Esophagus muscularis mucosa (tissue), 4 donors: ENCODE measurements around the gene TOMT. TPM values are rescaled to one million over a fixed set of nuclear protein-coding genes. Genes with fewer than 3 reads are reported as not detected.

Source experiments
- DNase-seq: peaks from one replicate; pipeline ENCODE4 v3.0.0-alpha.2; 2017; ENCODE audit errors: extremely low spot score
- H3K27ac ChIP-seq, 4 donors: fragments of 200-600 bp; sonication (generic); replicated peaks in 1 of 4; 1 replicate in 3 of 4; 2 replicates in 1 of 4; pipeline ENCODE4 v1.5.1; 2016 to 2019; ENCODE audit warnings: mild to moderate bottlenecking in 1 of 4
- H3K27me3 ChIP-seq, 4 donors: fragments of 200-600 bp; sonication (generic); one replicate each; pipeline versions ENCODE4 v1.5.1 to v1.6.0; 2016 to 2019
- H3K36me3 ChIP-seq, 4 donors: fragments of 200-600 bp; sonication (generic); one replicate each; pipeline ENCODE4 v1.5.1; 2016 to 2019
- H3K4me1 ChIP-seq, 4 donors: fragments of 200-600 bp; sonication (generic); one replicate each; pipeline ENCODE4 v1.5.1; 2016 to 2019
- H3K4me3 ChIP-seq, 4 donors: fragments of 200-600 bp; sonication (generic); 1 replicate in 2 of 4; 2 replicates in 2 of 4; pipeline ENCODE4 v1.5.1; 2016 to 2019; ENCODE audit warnings: mild to moderate bottlenecking in 4 of 4, moderate library complexity in 1 of 4
- H3K9me3 ChIP-seq, 4 donors: fragments of 200-600 bp; sonication (generic); 1 replicate in 3 of 4; 2 replicates in 1 of 4; pipeline ENCODE4 v1.5.1; 2016 to 2019
- EP300 ChIP-seq: sonication (generic); formaldehyde crosslinking; IDR thresholded peaks from one replicate; pipeline ENCODE4 v1.6.1; 2017; ENCODE audit warnings: antibody characterized with exemption
- POLR2A ChIP-seq: fragments of 450-650 bp; IDR thresholded peaks from one replicate; pipeline ENCODE4 v1.6.1; 2017; ENCODE audit warnings: antibody characterized with exemption, moderate library complexity, mild to moderate bottlenecking, low read depth
- POLR2AphosphoS5 ChIP-seq, 2 donors: sonication (generic); formaldehyde crosslinking; IDR thresholded peaks; one replicate each; pipeline ENCODE4 v1.6.1; 2017; ENCODE audit warnings: antibody characterized with exemption in 2 of 2
- WGBS: methylation state at CpG from one replicate; pipeline ENCODE4 v1.1.5; 2018; 5-methylcytosine and 5-hydroxymethylcytosine counted together
- intact Hi-C: fragments of 100-400 bp; cut with DNase I; formaldehyde crosslinking; loops from one replicate; pipeline ENCODE4 v1.15.1; 2023
- total RNA-seq, 4 donors: library from RNA; depleted of rRNA; stranded (reverse); fragments of >200 nt; gene quantifications; one replicate each; pipeline versions ENCODE4 v1.1.0 to v1.2.1, GENCODE V29; 2016
- TF ChIP-seq, protein P1 (sequence below), 3 experiments: fragments of 200-600 bp in 2 of 3; fragments of 450-650 bp in 1 of 3; sonication (generic) in 2 of 3; IDR thresholded peaks; one replicate each; pipeline ENCODE4 v1.5.1; 2017 to 2019; ENCODE audit warnings: antibody characterized with exemption in 3 of 3, mild to moderate bottlenecking in 2 of 3, moderate library complexity in 1 of 3

The TOMT gene
- total RNA-seq, 4 donors from 2014 or later, result not detected

DNA sequence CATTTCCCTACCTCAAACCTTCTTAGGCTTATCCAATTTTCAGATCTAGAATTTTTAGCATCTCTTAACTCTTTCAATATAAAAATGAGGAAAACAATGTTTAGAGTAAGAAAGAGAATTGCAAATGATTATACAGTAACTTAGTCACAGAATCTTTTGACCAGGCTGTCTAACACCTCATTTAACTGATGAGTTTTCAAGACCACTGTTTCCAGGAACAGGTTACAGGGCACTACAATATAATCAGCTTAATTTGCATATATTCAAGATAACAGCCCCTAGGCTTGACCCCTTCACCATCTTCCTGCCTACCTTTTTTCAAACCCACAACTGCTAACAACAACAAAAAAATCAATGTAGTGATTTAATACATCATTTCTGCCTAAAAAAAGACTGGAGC is 38.0 kb upstream of the TOMT start:
- peaks cover 0 to 3% (median 0%) of the 10 kb centered on the region in 4 donors for H3K36me3 ChIP-seq
- peaks cover 46 to 66% (median 64%) of the 10 kb centered on the region in 4 donors for H3K4me1 ChIP-seq
- H3K9me3 ChIP-seq, result no peaks in the 10 kb centered on the region
- TF ChIP-seq POLR2AphosphoS5 (IDR thresholded peaks at IDR 0.05), result no peak
- no peak for TF ChIP-seq POLR2A
- TF ChIP-seq EP300, result no peak
- TF ChIP-seq, protein P1, sequence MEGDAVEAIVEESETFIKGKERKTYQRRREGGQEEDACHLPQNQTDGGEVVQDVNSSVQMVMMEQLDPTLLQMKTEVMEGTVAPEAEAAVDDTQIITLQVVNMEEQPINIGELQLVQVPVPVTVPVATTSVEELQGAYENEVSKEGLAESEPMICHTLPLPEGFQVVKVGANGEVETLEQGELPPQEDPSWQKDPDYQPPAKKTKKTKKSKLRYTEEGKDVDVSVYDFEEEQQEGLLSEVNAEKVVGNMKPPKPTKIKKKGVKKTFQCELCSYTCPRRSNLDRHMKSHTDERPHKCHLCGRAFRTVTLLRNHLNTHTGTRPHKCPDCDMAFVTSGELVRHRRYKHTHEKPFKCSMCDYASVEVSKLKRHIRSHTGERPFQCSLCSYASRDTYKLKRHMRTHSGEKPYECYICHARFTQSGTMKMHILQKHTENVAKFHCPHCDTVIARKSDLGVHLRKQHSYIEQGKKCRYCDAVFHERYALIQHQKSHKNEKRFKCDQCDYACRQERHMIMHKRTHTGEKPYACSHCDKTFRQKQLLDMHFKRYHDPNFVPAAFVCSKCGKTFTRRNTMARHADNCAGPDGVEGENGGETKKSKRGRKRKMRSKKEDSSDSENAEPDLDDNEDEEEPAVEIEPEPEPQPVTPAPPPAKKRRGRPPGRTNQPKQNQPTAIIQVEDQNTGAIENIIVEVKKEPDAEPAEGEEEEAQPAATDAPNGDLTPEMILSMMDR (IDR thresholded peaks at IDR 0.05), result no peak
- H3K27ac ChIP-seq, result peak overlapping the region; percentile 70 to 85 (median 81)
- intact Hi-C loops, result no loop called here
- H3K4me3 ChIP-seq, result no peak overlapping the region
- DNase-seq, result no peak
- no peaks in the 10 kb centered on the region for H3K27me3 ChIP-seq

DNA sequence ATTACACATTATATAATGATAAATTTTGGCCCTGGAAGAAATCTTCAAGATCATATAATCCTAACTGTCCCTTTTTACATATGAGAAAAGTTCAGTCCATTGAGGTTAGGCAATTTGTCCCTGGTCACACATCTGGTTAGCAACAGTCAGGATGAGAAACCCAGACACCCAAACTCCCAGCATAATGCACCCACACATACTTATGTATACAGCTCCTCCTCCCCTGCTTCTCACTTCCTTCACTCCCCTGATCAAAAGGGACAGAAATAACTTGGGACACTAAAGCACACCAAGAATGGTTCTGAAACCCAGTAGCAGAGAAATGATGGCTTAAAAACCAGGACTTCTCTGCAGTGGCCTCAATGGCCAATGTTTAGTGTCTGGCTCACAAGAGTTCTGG is 36.5 kb upstream of the TOMT start:
- DNase-seq, result no peak
- no peak for TF ChIP-seq POLR2A
- TF ChIP-seq EP300, result no peak
- Histone ChIP-seq H3K9me3 (no peaks in the 10 kb centered on the region), H3K36me3 (no peaks in the 10 kb centered on the region), H3K4me1 (peaks cover 46 to 66% (median 64%) of the 10 kb centered on the region in 4 donors), H3K27me3 (no peaks in the 10 kb centered on the region), H3K27ac (peak overlapping the region; percentile 70 to 85 (median 81)), H3K4me3 (peak overlapping the region in 2 of 4 donors; percentile 6 to 30)
- intact Hi-C loops, result no loop called here

DNA sequence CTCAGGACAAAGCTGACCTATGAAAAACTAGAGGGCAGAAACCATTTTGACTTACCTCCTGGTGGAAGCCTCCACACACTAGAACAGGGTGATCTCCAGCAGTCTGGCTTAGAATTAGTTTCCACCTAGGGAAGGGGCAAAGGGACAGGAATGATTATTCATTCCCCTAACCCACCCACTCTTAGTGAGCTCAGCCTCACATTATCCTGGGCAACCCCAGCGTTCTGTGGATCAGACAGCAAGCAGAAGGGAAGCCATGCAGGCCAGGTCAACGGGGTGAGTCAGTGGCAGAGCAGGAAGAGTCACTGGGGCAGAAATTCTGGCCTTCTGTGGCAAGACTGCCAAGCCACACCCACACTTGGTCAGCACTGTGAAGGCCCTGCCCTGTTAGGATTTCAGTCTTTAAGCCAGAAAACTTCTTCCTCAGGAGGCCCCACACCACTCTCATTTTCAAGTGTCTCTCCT is 35.9 kb upstream of the TOMT start:
- intact Hi-C loops, result no loop called here
- no peaks in the 10 kb centered on the region for H3K36me3 ChIP-seq
- peaks cover 46 to 66% (median 64%) of the 10 kb centered on the region in 4 donors for H3K4me1 ChIP-seq
- WGBS, result 0% methylated on average over 2 of the region's 2 CpGs
- peak overlapping the region; percentile 70 to 85 (median 81) for H3K27ac ChIP-seq
- H3K27me3 ChIP-seq, result no peaks in the 10 kb centered on the region
- DNase-seq, result peak; percentile 94
- TF ChIP-seq POLR2A (no peak), POLR2AphosphoS5 (IDR thresholded peaks at IDR 0.05) (peak; percentile 68 to 77)
- no peaks in the 10 kb centered on the region for H3K9me3 ChIP-seq
- peak overlapping the region in 2 of 4 donors; percentile 6 to 30 for H3K4me3 ChIP-seq

DNA sequence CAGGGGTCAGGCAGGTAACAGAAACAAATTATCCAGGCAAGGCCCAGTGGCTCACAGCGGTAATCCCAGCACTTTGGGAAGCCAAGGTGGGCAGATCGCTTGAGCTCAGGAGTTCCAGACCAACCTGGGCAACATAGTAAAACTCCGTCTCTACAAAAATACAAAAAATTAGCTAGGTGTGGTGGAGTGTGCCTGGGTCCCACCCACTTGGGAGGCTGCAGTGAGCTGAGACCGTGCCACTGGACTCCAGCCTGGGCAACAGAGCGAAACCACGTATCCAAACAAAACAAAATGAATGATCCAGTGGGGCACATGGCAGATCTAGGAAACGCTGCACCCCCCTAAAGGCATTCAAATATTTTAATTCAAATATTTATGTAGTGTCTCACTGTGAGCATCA is 35.2 kb upstream of the TOMT start:
- peaks cover 46 to 72% (median 70%) of the 10 kb centered on the region in 4 donors for H3K4me1 ChIP-seq
- H3K9me3 ChIP-seq, result no peaks in the 10 kb centered on the region
- no peaks in the 10 kb centered on the region for H3K36me3 ChIP-seq
- peak overlapping the region; percentile 70 to 85 (median 81) for H3K27ac ChIP-seq
- H3K27me3 ChIP-seq, result no peaks in the 10 kb centered on the region
- H3K4me3 ChIP-seq, result no peak overlapping the region
- intact Hi-C loops, result no loop called here
- 92% methylated on average over 7 of the region's 7 CpGs for WGBS
- TF ChIP-seq POLR2AphosphoS5 (IDR thresholded peaks at IDR 0.05), result no peak
- no peak for TF ChIP-seq POLR2A
- TF ChIP-seq EP300, result no peak
- TF ChIP-seq, protein P1 (IDR thresholded peaks at IDR 0.05), result no peak
- DNase-seq, result no peak

DNA sequence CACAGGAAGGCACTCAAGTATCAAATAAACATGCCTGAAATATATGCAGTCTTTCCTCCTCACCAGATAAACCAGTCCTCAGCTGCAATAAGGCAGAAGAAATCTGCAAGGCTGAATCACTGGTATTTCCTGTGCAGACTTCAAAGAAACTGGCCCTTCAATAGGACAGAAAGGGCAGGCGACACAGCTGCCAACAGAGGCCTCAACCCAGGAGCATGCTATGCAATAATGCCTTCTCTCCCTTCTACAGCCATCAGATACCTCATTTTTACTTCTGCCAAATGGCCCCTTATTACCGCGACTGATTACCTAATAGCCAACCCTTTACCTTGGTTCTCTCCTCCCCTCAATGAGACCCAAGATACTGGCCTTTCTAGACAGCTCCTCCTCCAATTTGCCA is 33.4 kb upstream of the TOMT start:
- TF ChIP-seq, protein P1 (IDR thresholded peaks at IDR 0.05), result no peak
- peak in 1 of 2 donors; percentile 4 for TF ChIP-seq POLR2AphosphoS5 (IDR thresholded peaks at IDR 0.05)
- WGBS, result 58% methylated on average over 3 of the region's 3 CpGs
- no peak for DNase-seq
- Histone ChIP-seq H3K4me3 (no peak overlapping the region), H3K4me1 (peaks cover 35 to 65% (median 58%) of the 10 kb centered on the region in 4 donors), H3K36me3 (no peaks in the 10 kb centered on the region), H3K27me3 (no peaks in the 10 kb centered on the region), H3K9me3 (no peaks in the 10 kb centered on the region), H3K27ac (peak overlapping the region in 3 of 4 donors; percentile 22 to 53 (median 31))
- intact Hi-C loops, result no loop called here

DNA sequence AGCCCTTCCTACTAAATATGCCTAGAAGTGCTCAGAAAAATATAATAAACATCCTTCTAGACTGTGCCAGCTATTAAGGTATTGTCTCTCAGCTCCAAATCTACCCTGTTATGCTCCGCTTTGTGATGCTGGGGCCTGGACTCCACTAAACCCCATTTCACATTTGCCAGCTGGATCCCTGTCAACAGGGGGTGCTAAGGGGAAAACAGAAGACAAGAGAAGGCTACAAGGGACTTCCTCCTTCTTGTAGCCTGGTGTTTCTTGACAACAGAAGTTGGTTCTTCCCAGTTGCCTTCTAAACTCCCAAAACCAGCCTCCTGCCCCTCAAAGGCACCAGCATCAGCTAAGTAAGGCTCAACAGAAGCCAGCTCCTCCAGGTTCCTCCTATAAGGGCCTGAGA is 30.6 kb upstream of the TOMT start:
- intact Hi-C loops, result no loop called here

More for the DNA sequence above, 30.6 kb upstream of the TOMT start:
- peaks cover 30 to 61% (median 50%) of the 10 kb centered on the region in 4 donors for H3K4me1 ChIP-seq
- no peak overlapping the region for H3K4me3 ChIP-seq
- no peaks in the 10 kb centered on the region for H3K36me3 ChIP-seq
- 90% methylated on average over 1 of the region's 1 CpG for WGBS
- H3K27me3 ChIP-seq, result no peaks in the 10 kb centered on the region
- H3K27ac ChIP-seq, result peak overlapping the region in 3 of 4 donors; percentile 43 to 55 (median 53)
- TF ChIP-seq EP300 (no peak), POLR2AphosphoS5 (IDR thresholded peaks at IDR 0.05) (no peak), POLR2A (no peak)
- TF ChIP-seq, protein P1 (IDR thresholded peaks at IDR 0.05), result no peak
- no peaks in the 10 kb centered on the region for H3K9me3 ChIP-seq
- DNase-seq, result no peak
